CD14-positive monocyte (primary cell): ENCODE data around the gene CRYBA4. TPM values are rescaled to one million over a fixed set of nuclear protein-coding genes. Genes with fewer than 3 reads are reported as not detected.

Experiments
- DNase-seq, 3 donors: peaks; one replicate each; pipeline ENCODE4 v3.0.0-alpha.2; 2011 to 2022
- H2AFZ ChIP-seq: 2 replicates; pipeline ENCODE4 v1.6.0; 2012; ENCODE audit warnings: mild to moderate bottlenecking, low read depth, low read length, inconsistent platforms; ENCODE audit not compliant: insufficient read depth, poor library complexity, severe bottlenecking
- H3K27ac ChIP-seq, 2 donors: 1 replicate in 1 of 2; 2 replicates in 1 of 2; pipeline ENCODE4 v1.5.1; 2012 to 2013; ENCODE audit warnings: low read length in 2 of 2, control low read depth in 1 of 2, inconsistent platforms in 1 of 2, low read depth in 1 of 2, mild to moderate bottlenecking in 1 of 2
- H3K27me3 ChIP-seq, 2 donors: one replicate each; pipeline versions ENCODE4 v1.6.0 to v1.6.1; 2011 to 2013; ENCODE audit warnings: low read length in 2 of 2; ENCODE audit not compliant: control insufficient read depth in 2 of 2, insufficient read depth in 2 of 2
- H3K36me3 ChIP-seq, 2 donors: replicated peaks in 1 of 2; 1 replicate in 1 of 2; 2 replicates in 1 of 2; pipeline versions ENCODE4 v1.5.1 to v1.6.1; 2012 to 2013; ENCODE audit warnings: low read length in 2 of 2, control low read depth in 1 of 2, inconsistent platforms in 1 of 2, mild to moderate bottlenecking in 1 of 2; ENCODE audit not compliant: insufficient read depth in 2 of 2, control insufficient read depth in 1 of 2
- H3K4me1 ChIP-seq, 2 donors: 1 replicate in 1 of 2; 2 replicates in 1 of 2; pipeline versions ENCODE4 v1.5.1 to v1.6.1; 2012 to 2013; ENCODE audit warnings: low read length in 2 of 2, control low read depth in 1 of 2, inconsistent platforms in 1 of 2, mild to moderate bottlenecking in 1 of 2, moderate library complexity in 1 of 2; ENCODE audit not compliant: insufficient read depth in 2 of 2, control insufficient read depth in 1 of 2
- H3K4me2 ChIP-seq: replicated peaks from 2 replicates; pipeline ENCODE3; 2012; ENCODE audit warnings: low read length, moderate library complexity, mild to moderate bottlenecking; ENCODE audit not compliant: poor library complexity, severe bottlenecking; ENCODE audit errors: extremely low read depth
- H3K4me3 ChIP-seq, 3 experiments: fragments of 200-600 bp in 1 of 3; sonication (generic) in 1 of 3; replicated peaks in 1 of 3; 1 replicate in 2 of 3; 2 replicates in 1 of 3; pipeline ENCODE4 v1.5.1; 2011 to 2013; ENCODE audit warnings: low read length in 3 of 3, mild to moderate bottlenecking in 3 of 3, control low read depth in 2 of 3, low read depth in 2 of 3, inconsistent platforms in 1 of 3, moderate library complexity in 1 of 3
- H3K79me2 ChIP-seq: 2 replicates; pipeline ENCODE4 v1.6.0; 2012; ENCODE audit warnings: mild to moderate bottlenecking, control low read depth, inconsistent platforms, low read length, moderate library complexity; ENCODE audit not compliant: insufficient read depth
- H3K9ac ChIP-seq: 2 replicates; pipeline ENCODE4 v1.6.0; 2017; ENCODE audit warnings: low read length, mild to moderate bottlenecking; ENCODE audit not compliant: insufficient read depth, poor library complexity, severe bottlenecking
- H3K9me3 ChIP-seq, 2 donors: replicated peaks in 1 of 2; 1 replicate in 1 of 2; 2 replicates in 1 of 2; pipeline versions ENCODE4 v1.5.1 to v1.6.1; 2012 to 2013; ENCODE audit warnings: low read length in 2 of 2, control low read depth in 1 of 2; ENCODE audit not compliant: control insufficient read depth in 1 of 2, insufficient read depth in 1 of 2
- H4K20me1 ChIP-seq: 2 replicates; pipeline ENCODE4 v1.6.0; 2012; ENCODE audit warnings: mild to moderate bottlenecking, low read length, control low read depth, moderate library complexity; ENCODE audit not compliant: insufficient read depth
- H3K27ac Mint-ChIP-seq, 7 donors: one replicate each; pipeline ENCODE4 v1.8.0; 2020; ENCODE audit warnings: mild to moderate bottlenecking in 7 of 7, mixed read lengths in 7 of 7, moderate library complexity in 6 of 7, inconsistent platforms in 2 of 7
- H3K27me3 Mint-ChIP-seq, 3 donors: one replicate each; pipeline ENCODE4 v1.8.0; 2021 to 2022; ENCODE audit warnings: low read depth in 3 of 3, mild to moderate bottlenecking in 3 of 3, mixed read lengths in 3 of 3, moderate library complexity in 3 of 3, inconsistent platforms in 1 of 3
- H3K36me3 Mint-ChIP-seq, 2 donors: one replicate each; pipeline ENCODE4 v1.8.0; 2020; ENCODE audit warnings: mixed read lengths in 2 of 2, inconsistent platforms in 1 of 2, mild to moderate bottlenecking in 1 of 2
- H3K4me1 Mint-ChIP-seq: one replicate; pipeline ENCODE4 v1.8.0; 2020; ENCODE audit warnings: mild to moderate bottlenecking, mixed read lengths
- H3K4me3 Mint-ChIP-seq, 2 donors: one replicate each; pipeline ENCODE4 v1.8.0; 2020; ENCODE audit warnings: mild to moderate bottlenecking in 2 of 2, mixed read lengths in 2 of 2, moderate library complexity in 1 of 2
- H3K9me3 Mint-ChIP-seq, 7 donors: one replicate each; pipeline ENCODE4 v1.8.0; 2020 to 2022; ENCODE audit warnings: mixed read lengths in 7 of 7, mild to moderate bottlenecking in 6 of 7, moderate library complexity in 6 of 7, inconsistent platforms in 2 of 7
- WGBS: methylation state at CpG from one replicate; pipeline ENCODE4 v1.1.5; 2013; ENCODE audit warnings: missing lambda C conversion rate; ENCODE audit not compliant: insufficient coverage; 5-methylcytosine and 5-hydroxymethylcytosine counted together
- intact Hi-C, 2 donors: fragments of 100-400 bp; cut with micrococcal nuclease; formaldehyde crosslinking; loops; one replicate each; pipeline versions ENCODE4 v1.15.0 to v1.15.1; 2023
- polyA plus RNA-seq, 3 donors: library from polyadenylated mRNA; depleted of rRNA in 1 of 3; unstranded in 2 of 3; stranded (reverse) in 1 of 3; fragments of 300-500 nt in 2 of 3; fragments of >200 nt in 1 of 3; fragmentation: Illumina TruSeq in 2 of 3; gene quantifications; 1 replicate in 2 of 3; 2 replicates in 1 of 3; pipeline ENCODE4 v1.2.3, GENCODE V29; 2012 to 2021
- TF ChIP-seq, protein P1 (sequence below): fragments of 200-600 bp; IDR thresholded peaks from one replicate; pipeline ENCODE4 v1.8.0; 2022; ENCODE audit warnings: antibody characterized with exemption, mild to moderate bottlenecking

The CRYBA4 gene
- polyA plus RNA-seq, 3 donors: not detected

DNA sequence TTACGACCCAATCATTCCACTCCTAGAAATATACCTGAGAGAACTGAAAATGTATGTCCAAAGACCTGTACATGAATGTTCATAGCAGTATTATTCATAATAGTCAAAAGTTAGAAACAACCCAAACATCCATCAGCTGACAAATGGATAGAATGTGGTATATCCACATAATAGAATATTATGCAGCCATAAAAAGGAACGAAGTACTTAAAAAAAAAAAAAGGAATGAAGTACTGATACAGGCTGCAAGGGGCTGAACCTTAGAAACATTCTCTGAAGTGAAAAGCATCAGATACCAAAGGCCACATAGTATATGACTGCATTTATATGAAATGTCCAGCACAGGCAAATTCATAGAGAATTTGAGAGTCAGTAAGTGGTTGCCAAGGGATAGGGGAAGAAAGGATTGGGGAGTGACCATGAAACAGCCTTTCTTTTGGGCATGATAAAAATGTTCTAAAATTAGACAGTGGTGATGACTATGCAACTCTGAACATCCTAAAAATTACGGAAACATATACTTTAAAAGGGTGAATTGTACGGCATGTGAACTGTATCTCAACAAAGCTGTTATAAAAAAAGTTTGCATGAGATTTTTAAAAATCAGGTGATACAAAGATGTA is 33.7 kb upstream of the CRYBA4 start:
- peak overlapping the region; percentile 90 for H3K9ac ChIP-seq
- H4K20me1 ChIP-seq: peaks cover 53% of the 10 kb centered on the region
- peak overlapping the region; percentile 97 for H3K4me2 ChIP-seq
- peaks cover 58% of the 10 kb centered on the region in 2 donors for H3K4me1 ChIP-seq
- intact Hi-C loops: loop anchor here (2.0 to 10.0 kb wide), 4 partner anchors 15 to 161 kb away; partner anchors contain the start of gene ASPHD2 (in 1 of the 2)
- H3K27me3 Mint-ChIP-seq: no peaks in the 10 kb centered on the region
- peak; percentile 66 to 76 (median 71) for DNase-seq
- peaks cover 10 to 29% of the 10 kb centered on the region in 2 donors for H3K36me3 Mint-ChIP-seq
- H3K4me3 ChIP-seq: peak overlapping the region; percentile 74 to 98 (median 86)
- no peaks in the 10 kb centered on the region for H3K9me3 ChIP-seq
- H3K27me3 ChIP-seq: no peaks in the 10 kb centered on the region
- peak overlapping the region; percentile 93 to 98 (median 97) for H3K27ac Mint-ChIP-seq
- H3K4me3 Mint-ChIP-seq: peak overlapping the region; percentile 92 to 97
- TF ChIP-seq, protein P1, sequence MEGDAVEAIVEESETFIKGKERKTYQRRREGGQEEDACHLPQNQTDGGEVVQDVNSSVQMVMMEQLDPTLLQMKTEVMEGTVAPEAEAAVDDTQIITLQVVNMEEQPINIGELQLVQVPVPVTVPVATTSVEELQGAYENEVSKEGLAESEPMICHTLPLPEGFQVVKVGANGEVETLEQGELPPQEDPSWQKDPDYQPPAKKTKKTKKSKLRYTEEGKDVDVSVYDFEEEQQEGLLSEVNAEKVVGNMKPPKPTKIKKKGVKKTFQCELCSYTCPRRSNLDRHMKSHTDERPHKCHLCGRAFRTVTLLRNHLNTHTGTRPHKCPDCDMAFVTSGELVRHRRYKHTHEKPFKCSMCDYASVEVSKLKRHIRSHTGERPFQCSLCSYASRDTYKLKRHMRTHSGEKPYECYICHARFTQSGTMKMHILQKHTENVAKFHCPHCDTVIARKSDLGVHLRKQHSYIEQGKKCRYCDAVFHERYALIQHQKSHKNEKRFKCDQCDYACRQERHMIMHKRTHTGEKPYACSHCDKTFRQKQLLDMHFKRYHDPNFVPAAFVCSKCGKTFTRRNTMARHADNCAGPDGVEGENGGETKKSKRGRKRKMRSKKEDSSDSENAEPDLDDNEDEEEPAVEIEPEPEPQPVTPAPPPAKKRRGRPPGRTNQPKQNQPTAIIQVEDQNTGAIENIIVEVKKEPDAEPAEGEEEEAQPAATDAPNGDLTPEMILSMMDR: no peak
- peaks cover 0 to 2% (median 0%) of the 10 kb centered on the region in 7 donors for H3K9me3 Mint-ChIP-seq
- H2AFZ ChIP-seq: no peak overlapping the region
- H3K36me3 ChIP-seq: peaks cover 0 to 20% of the 10 kb centered on the region in 2 donors
- WGBS: no CpG with 5 or more reads among the region's 4 CpGs
- H3K4me1 Mint-ChIP-seq: peaks cover 72% of the 10 kb centered on the region
- peaks cover 60% of the 10 kb centered on the region for H3K79me2 ChIP-seq
- H3K27ac ChIP-seq: peak overlapping the region; percentile 79 to 88

DNA sequence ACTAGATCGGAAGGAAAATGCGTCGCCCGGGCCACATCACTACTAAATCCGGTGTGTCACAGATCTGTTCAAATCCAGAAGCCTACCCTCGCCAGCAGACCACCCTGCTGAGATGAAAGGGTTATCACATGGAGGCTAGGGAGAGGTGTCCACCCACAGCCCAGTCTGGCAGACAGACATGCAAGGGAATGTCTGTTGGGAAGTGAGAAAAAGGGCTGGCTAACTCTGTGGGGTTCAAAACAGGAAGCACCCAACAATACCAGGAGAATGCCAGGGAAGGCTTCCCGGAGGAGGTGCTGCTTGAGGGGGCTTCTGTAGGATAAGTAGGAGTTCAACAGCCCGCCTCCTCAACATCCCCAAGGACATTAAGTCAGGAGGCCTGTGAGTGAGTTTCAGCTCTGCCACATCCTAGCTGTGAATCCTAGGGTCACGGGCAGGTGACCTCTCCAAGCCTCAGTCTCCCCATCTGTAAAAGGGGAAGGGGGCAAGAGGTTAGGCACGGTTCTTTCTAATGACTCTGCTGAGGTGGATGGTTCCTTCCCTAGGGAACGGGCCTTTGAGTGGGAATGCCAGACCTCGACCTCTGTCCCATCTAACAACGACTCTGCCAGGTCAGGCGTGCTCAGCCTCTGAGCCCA is 32.9 kb upstream of the CRYBA4 start:
- no peaks in the 10 kb centered on the region for H3K27me3 Mint-ChIP-seq
- Histone ChIP-seq H4K20me1 (peaks cover 45% of the 10 kb centered on the region), H3K9me3 (no peaks in the 10 kb centered on the region), H3K36me3 (peaks cover 0 to 18% of the 10 kb centered on the region in 2 donors), H3K79me2 (peaks cover 52% of the 10 kb centered on the region), H3K4me2 (peak overlapping the region; percentile 97), H3K27ac (peak overlapping the region; percentile 79 to 88), H3K4me1 (peaks cover 58 to 60% of the 10 kb centered on the region in 2 donors), H3K4me3 (peak overlapping the region; percentile 74 to 98 (median 86)), H2AFZ (peak overlapping the region; percentile 75), H3K27me3 (no peaks in the 10 kb centered on the region), H3K9ac (peak overlapping the region; percentile 90)
- TF ChIP-seq, protein P1: no peak
- peak overlapping the region; percentile 92 to 97 for H3K4me3 Mint-ChIP-seq
- DNase-seq: peak in 1 of 3 donors; percentile 24
- H3K27ac Mint-ChIP-seq: peak overlapping the region; percentile 93 to 98 (median 97)
- H3K9me3 Mint-ChIP-seq: peaks cover 0 to 2% (median 0%) of the 10 kb centered on the region in 7 donors
- intact Hi-C loops: loop anchor here (2.0 to 10.0 kb wide), 4 partner anchors 16 to 162 kb away; partner anchors contain the start of gene ASPHD2 (in 1 of the 2)
- WGBS: no CpG with 5 or more reads among the region's 14 CpGs
- H3K36me3 Mint-ChIP-seq: peaks cover 9 to 23% of the 10 kb centered on the region in 2 donors
- peaks cover 73% of the 10 kb centered on the region for H3K4me1 Mint-ChIP-seq
